ENCODE data around the gene TDO2.

DNA sequence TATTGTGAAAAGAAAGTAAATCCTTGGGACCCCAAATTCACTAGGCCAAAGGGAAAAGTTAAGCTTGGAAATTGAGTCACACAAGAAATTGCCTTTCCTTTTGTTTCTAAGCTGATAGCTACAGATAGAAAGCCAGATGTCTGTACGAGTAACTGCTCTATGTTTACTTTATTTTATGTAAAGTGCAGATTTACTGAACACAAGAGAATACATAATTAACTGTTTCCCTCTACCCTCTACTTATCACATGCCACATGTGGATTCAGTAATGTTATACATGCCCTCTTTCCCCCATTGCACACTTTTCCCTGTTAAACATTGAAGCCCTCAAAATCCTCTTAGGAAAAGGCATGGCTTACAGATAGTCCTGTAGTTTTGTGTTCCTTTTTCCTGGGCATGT is 16.5 kb upstream of the TDO2 start:
- TF ChIP-seq GATA2 (IDR thresholded peaks at IDR 0.05; ENCODE audit: low read depth, low read length) (no peak), GATA3 (IDR thresholded peaks at IDR 0.05; ENCODE audit: low read depth, low read length) (no peak)

All from SH-SY5Y (cell line).